ENCODE data around the gene MUC5AC. TPM values are rescaled to one million over a fixed set of nuclear protein-coding genes. Genes with fewer than 3 reads are reported as not detected.

MUC5AC gene
- total and polyA plus RNA-seq, 3 experiments from 2014 or later, result not detected

DNA sequence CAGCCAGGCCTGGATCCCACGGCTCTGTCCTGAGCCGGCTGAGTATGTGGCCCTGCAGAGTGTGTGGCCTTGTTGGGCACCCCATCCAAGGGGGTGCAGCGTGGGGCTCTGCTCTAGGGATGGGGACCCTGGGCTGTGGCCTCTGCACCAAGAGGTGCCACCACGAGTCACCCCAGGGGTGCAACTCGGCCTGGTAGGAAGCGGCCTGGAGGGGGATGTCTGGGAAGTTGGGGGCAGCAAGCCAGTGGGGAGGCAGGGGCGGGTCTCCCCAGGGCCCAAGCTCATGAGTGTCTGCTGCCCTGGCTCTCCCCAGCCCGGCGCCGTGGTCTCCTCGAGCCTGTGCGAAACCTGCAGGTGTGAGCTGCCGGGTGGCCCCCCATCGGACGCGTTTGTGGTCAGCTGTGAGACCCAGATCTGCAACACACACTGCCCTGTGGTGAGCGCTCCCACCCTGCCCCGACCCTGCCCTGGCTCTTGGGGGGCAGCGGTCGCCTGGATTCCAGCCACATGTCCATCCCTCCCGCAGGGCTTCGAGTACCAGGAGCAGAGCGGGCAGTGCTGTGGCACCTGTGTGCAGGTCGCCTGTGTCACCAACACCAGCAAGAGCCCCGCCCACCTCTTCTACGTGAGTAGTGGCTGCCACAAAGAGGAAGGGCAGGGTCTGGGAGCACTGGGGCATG lies 40.9 kb downstream of the MUC5AC start:
- H3K4me3 Mint-ChIP-seq, result no peak overlapping the region
- no peak overlapping the region for H3K27ac ChIP-seq (ENCODE audit: low read depth, low read length)
- H3K27me3 ChIP-seq (ENCODE audit: insufficient read depth, low read length, poor library complexity, severe bottlenecking), result no peaks in the 10 kb centered on the region
- peaks cover 0 to 2% of the 10 kb centered on the region in 2 donors for H3K27me3 Mint-ChIP-seq
- H3K9me3 ChIP-seq (ENCODE audit: low read length), result no peaks in the 10 kb centered on the region
- no peaks in the 10 kb centered on the region for H3K36me3 Mint-ChIP-seq
- no peak overlapping the region for H3K4me3 ChIP-seq (ENCODE audit: low read length)
- peak in 1 of 5 donors; percentile 38 for DNase-seq
- CTCF ChIA-PET, result no interaction called here
- no peaks in the 10 kb centered on the region for H3K4me1 ChIP-seq (ENCODE audit: insufficient read depth, low read length)
- no peaks in the 10 kb centered on the region for H3K36me3 ChIP-seq (ENCODE audit: insufficient read depth, low read length)
- no peaks in the 10 kb centered on the region for H3K4me1 Mint-ChIP-seq
- no peak overlapping the region for H3K27ac Mint-ChIP-seq
- POLR2A ChIA-PET, result no interaction called here
- H3K9me3 Mint-ChIP-seq, result no peaks in the 10 kb centered on the region

DNA sequence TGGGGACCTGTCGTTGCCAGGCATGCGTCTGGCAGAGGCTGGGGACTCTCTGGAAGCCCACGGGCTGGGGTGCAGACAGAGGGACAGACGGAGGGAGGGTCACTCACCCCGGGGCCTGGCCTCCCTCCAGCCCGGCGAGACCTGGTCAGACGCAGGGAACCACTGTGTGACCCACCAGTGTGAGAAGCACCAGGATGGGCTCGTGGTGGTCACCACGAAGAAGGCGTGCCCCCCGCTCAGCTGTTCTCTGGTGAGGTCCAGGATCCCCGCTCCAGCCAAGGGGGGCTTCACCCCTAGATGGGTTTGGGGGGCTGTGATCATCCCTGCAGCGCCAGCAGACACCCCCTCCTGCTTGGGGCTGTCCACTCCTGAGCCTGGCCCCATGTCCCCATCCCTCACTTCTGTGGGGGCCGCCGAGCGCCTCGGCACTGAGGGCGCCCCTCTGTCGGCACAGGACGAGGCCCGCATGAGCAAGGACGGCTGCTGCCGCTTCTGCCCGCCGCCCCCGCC lies 41.5 kb downstream of the MUC5AC start:
- H3K27me3 ChIP-seq (ENCODE audit: insufficient read depth, low read length, poor library complexity, severe bottlenecking), result no peaks in the 10 kb centered on the region

GRCh38 chr11:1199751-1200610 lies 42.2 kb downstream of the MUC5AC start:
- H3K4me1 ChIP-seq (ENCODE audit: insufficient read depth, low read length), result no peaks in the 10 kb centered on the region
- no peak overlapping the region for H3K4me3 Mint-ChIP-seq
- no peak overlapping the region for H3K27ac ChIP-seq (ENCODE audit: low read depth, low read length)
- no peak overlapping the region for H3K4me3 ChIP-seq (ENCODE audit: low read length)
- DNase-seq, result peak in 1 of 5 donors; percentile 34
- ChIA-PET CTCF (interaction anchor here (1.7 kb wide), 1 partner anchor 375 kb away, joined by 4 read pairs; no protein-coding TSS in a partner anchor), POLR2A (no interaction called here)
- no peaks in the 10 kb centered on the region for H3K4me1 Mint-ChIP-seq
- no peaks in the 10 kb centered on the region for H3K36me3 ChIP-seq (ENCODE audit: insufficient read depth, low read length)
- no peaks in the 10 kb centered on the region for H3K9me3 ChIP-seq (ENCODE audit: low read length)
- H3K36me3 Mint-ChIP-seq, result no peaks in the 10 kb centered on the region
- H3K9me3 Mint-ChIP-seq, result no peaks in the 10 kb centered on the region
- H3K27me3 Mint-ChIP-seq, result peaks cover 0 to 2% of the 10 kb centered on the region in 2 donors
- H3K27me3 ChIP-seq (ENCODE audit: insufficient read depth, low read length, poor library complexity, severe bottlenecking), result no peaks in the 10 kb centered on the region
- H3K27ac Mint-ChIP-seq, result no peak overlapping the region

More for the DNA sequence above, 41.5 kb downstream of the MUC5AC start:
- POLR2A ChIA-PET, result no interaction called here
- Histone ChIP-seq H3K9me3 (ENCODE audit: low read length) (no peaks in the 10 kb centered on the region), H3K27ac (ENCODE audit: low read depth, low read length) (no peak overlapping the region), H3K36me3 (ENCODE audit: insufficient read depth, low read length) (no peaks in the 10 kb centered on the region), H3K4me1 (ENCODE audit: insufficient read depth, low read length) (no peaks in the 10 kb centered on the region), H3K4me3 (ENCODE audit: low read length) (no peak overlapping the region)
- no peak overlapping the region for H3K27ac Mint-ChIP-seq
- H3K4me1 Mint-ChIP-seq, result no peaks in the 10 kb centered on the region
- H3K36me3 Mint-ChIP-seq, result no peaks in the 10 kb centered on the region
- H3K4me3 Mint-ChIP-seq, result no peak overlapping the region
- CTCF ChIA-PET, result interaction anchor here (1.7 kb wide), 1 partner anchor 376 kb away, joined by 4 read pairs; no protein-coding TSS in a partner anchor
- H3K27me3 Mint-ChIP-seq, result peaks cover 0 to 2% of the 10 kb centered on the region in 2 donors
- no peaks in the 10 kb centered on the region for H3K9me3 Mint-ChIP-seq
- DNase-seq, result peak in 1 of 5 donors; percentile 39

DNA sequence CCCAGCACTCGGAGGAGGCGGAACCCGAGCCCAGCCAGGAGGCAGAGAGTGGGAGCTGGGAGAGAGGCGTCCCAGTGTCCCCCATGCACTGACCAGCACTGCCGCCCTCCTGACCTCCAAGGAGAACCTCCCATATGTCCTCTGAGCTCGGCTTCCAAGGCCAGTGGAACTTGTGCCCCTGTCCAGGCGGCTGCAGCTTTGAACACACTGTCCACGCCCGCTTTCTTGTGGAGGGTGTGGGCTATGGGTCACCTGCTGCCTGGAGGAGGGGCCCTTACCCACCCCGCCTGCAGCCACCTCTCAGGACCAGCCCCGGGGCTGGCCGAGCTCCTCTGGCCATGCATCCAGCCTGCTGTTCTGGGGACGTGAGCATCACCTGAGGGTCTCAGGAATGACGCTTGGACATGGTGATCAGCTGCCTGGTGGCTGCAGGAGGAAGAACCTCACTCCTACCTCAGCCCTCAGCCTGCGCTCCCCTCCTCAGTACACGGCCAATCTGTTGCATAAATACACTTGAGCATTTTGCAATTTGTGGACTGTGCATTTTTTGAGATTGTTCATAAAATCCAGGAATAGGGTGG lies 42.9 kb downstream of the MUC5AC start:
- no peaks in the 10 kb centered on the region for H3K36me3 ChIP-seq (ENCODE audit: insufficient read depth, low read length)
- H3K9me3 ChIP-seq (ENCODE audit: low read length), result no peaks in the 10 kb centered on the region
- H3K27me3 ChIP-seq (ENCODE audit: insufficient read depth, low read length, poor library complexity, severe bottlenecking), result no peaks in the 10 kb centered on the region
- Mint-ChIP-seq H3K27me3 (peaks cover 0 to 2% of the 10 kb centered on the region in 2 donors), H3K4me3 (no peak overlapping the region), H3K27ac (no peak overlapping the region), H3K9me3 (no peaks in the 10 kb centered on the region), H3K4me1 (no peaks in the 10 kb centered on the region), H3K36me3 (no peaks in the 10 kb centered on the region)
- CTCF ChIA-PET, result interaction anchor here (1.7 kb wide), 1 partner anchor 375 kb away, joined by 4 read pairs; no protein-coding TSS in a partner anchor
- no peak overlapping the region for H3K4me3 ChIP-seq (ENCODE audit: low read length)
- no peaks in the 10 kb centered on the region for H3K4me1 ChIP-seq (ENCODE audit: insufficient read depth, low read length)
- POLR2A ChIA-PET, result no interaction called here
- DNase-seq, result no peak
- no peak overlapping the region for H3K27ac ChIP-seq (ENCODE audit: low read depth, low read length)

- no peaks in the 10 kb centered on the region for H3K9me3 ChIP-seq (ENCODE audit: low read length)
- H3K36me3 ChIP-seq (ENCODE audit: insufficient read depth, low read length), result no peaks in the 10 kb centered on the region
- no peak for DNase-seq
- Mint-ChIP-seq H3K27ac (no peak overlapping the region), H3K9me3 (no peaks in the 10 kb centered on the region), H3K27me3 (no peaks in the 10 kb centered on the region), H3K4me3 (no peak overlapping the region), H3K36me3 (no peaks in the 10 kb centered on the region), H3K4me1 (no peaks in the 10 kb centered on the region)
- ChIA-PET POLR2A (no interaction called here), CTCF (interaction anchor here (1.7 to 2.5 kb wide), 3 partner anchors 314 to 374 kb away, joined by 4 to 22 read pairs (median 9); no protein-coding TSS in a partner anchor)
- H3K27me3 ChIP-seq (ENCODE audit: insufficient read depth, low read length, poor library complexity, severe bottlenecking), result no peaks in the 10 kb centered on the region
- H3K4me1 ChIP-seq (ENCODE audit: insufficient read depth, low read length), result no peaks in the 10 kb centered on the region
- H3K4me3 ChIP-seq (ENCODE audit: low read length), result no peak overlapping the region
- no peak overlapping the region for H3K27ac ChIP-seq (ENCODE audit: low read depth, low read length)
Observed at GRCh38 chr11:1201395-1202153, 43.8 kb downstream of the MUC5AC start.

DNA sequence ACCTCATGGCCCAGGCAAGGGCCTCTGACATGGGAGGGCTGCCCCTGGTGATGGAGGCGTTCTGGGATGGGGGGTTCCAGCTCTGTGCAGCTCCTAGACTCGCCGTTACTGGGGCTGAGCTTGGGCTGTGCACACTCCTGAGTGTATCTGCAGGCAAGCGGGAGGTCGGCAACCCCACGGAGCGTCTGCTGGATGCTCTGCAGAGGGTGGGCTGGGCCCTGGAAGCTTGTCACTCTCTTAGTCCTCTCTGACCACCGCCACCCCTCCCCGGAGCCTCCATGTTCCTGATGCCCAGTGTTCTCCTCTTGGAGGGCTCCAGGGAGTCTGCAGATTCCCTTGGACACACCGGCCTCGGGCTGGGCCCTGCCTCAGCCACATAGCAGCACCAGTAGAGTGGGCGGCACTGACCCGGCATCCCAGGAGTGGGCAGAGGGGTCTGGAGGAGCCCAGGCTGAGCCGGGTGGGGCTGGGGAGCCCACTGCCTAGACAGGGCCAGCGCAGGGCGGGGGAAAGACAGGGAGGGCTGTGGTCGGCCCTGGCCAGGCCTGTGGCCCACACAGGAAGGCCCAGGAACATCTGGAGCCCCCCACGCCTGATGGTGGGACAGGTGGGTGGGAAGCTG lies 44.5 kb downstream of the MUC5AC start:
- Histone ChIP-seq H3K27me3 (ENCODE audit: insufficient read depth, low read length, poor library complexity, severe bottlenecking) (no peaks in the 10 kb centered on the region), H3K36me3 (ENCODE audit: insufficient read depth, low read length) (no peaks in the 10 kb centered on the region), H3K27ac (ENCODE audit: low read depth, low read length) (no peak overlapping the region), H3K4me3 (ENCODE audit: low read length) (no peak overlapping the region), H3K9me3 (ENCODE audit: low read length) (no peaks in the 10 kb centered on the region), H3K4me1 (ENCODE audit: insufficient read depth, low read length) (no peaks in the 10 kb centered on the region)
- ChIA-PET CTCF (interaction anchor here (1.0 to 2.5 kb wide), 3 partner anchors 187 to 372 kb away, joined by 3 to 22 read pairs (median 9); partner anchors contain the start of gene BRSK2), POLR2A (no interaction called here)
- no peak overlapping the region for H3K27ac Mint-ChIP-seq
- H3K27me3 Mint-ChIP-seq, result no peaks in the 10 kb centered on the region
- no peaks in the 10 kb centered on the region for H3K4me1 Mint-ChIP-seq
- no peak overlapping the region for H3K4me3 Mint-ChIP-seq
- no peaks in the 10 kb centered on the region for H3K36me3 Mint-ChIP-seq
- no peaks in the 10 kb centered on the region for H3K9me3 Mint-ChIP-seq
- peak in 1 of 5 donors; percentile 46 for DNase-seq

DNA sequence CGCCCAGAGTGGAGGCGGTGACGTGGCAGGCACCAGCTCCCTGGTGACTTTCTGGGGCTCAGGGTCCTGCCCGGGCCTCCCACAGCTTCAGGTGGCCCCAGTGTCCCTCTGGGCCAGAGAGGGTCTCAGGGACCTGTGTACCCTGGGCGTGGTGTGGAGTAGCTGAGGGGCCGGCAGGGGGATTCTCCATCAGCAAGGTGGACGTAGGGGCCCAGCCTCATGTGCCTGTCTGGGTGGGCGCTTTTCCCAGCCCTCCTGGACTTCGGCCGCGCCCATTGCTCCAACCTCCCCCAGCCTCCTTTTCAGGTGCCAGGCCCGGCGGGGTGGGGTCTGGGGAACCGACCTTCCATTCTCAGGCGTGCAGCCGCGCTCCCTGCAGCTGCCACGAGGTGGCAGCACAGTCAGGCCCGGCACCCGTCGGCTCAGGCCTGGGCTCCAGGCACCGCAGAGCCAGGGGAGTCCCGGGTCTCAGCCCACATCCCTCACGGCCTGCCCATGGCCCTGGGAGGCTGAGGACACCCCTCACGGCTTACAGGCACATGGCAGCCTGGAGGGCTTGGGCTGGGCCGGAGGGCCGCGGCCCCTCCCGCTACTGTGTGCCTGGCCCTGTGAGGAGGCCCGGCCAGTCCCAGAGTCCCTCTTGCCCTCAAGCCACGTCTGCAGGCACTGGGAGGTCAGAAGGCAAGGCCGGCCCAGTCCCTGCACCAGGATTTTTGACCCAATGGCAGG lies 45.2 kb downstream of the MUC5AC start:
- H3K4me3 ChIP-seq (ENCODE audit: low read length), result no peak overlapping the region
- Mint-ChIP-seq H3K27ac (no peak overlapping the region), H3K4me3 (no peak overlapping the region), H3K27me3 (no peaks in the 10 kb centered on the region), H3K4me1 (no peaks in the 10 kb centered on the region), H3K36me3 (no peaks in the 10 kb centered on the region), H3K9me3 (no peaks in the 10 kb centered on the region)
- CTCF ChIA-PET, result interaction anchor here (1.0 to 2.5 kb wide), 3 partner anchors 187 to 371 kb away, joined by 3 to 22 read pairs (median 9); partner anchors contain the start of gene BRSK2
- H3K4me1 ChIP-seq (ENCODE audit: insufficient read depth, low read length), result no peaks in the 10 kb centered on the region
- DNase-seq, result peak; percentile 37 to 68 (median 42)
- H3K27ac ChIP-seq (ENCODE audit: low read depth, low read length), result no peak overlapping the region
- H3K9me3 ChIP-seq (ENCODE audit: low read length), result no peaks in the 10 kb centered on the region
- no peaks in the 10 kb centered on the region for H3K36me3 ChIP-seq (ENCODE audit: insufficient read depth, low read length)
- no peaks in the 10 kb centered on the region for H3K27me3 ChIP-seq (ENCODE audit: insufficient read depth, low read length, poor library complexity, severe bottlenecking)
- POLR2A ChIA-PET, result no interaction called here

All from CD8-positive, alpha-beta memory T cell (primary cell).